ENCODE data around the gene CCL5. TPM values are rescaled to one million over a fixed set of nuclear protein-coding genes. Genes with fewer than 3 reads are reported as not detected.

The CCL5 gene
- total and polyA plus RNA-seq, 10 of the 15 experiments (the other 5 are each of a cell fraction or from before 2014, with no cell fraction given), result 45.7 to 186 (median 90.8) TPM

- TF ChIP-seq IRF4 (IDR thresholded peaks at IDR 0.05; ENCODE audit: low read depth, low read length) (no peak), GATAD2B (conservative IDR thresholded peaks at IDR 0.05; ENCODE audit: low read depth) (no peak), ATF2 (IDR thresholded peaks at IDR 0.05; ENCODE audit: low read length) (no peak), BHLHE40 (IDR thresholded peaks at IDR 0.05; ENCODE audit: borderline replicate concordance in 1 of 2, low read depth in 2 of 2, low read length in 1 of 2) (peak; percentile 93 to 97), RBBP5 (conservative IDR thresholded peaks at IDR 0.05) (no peak), KAT2A (conservative IDR thresholded peaks at IDR 0.05; ENCODE audit: control insufficient read depth, low read depth, low read length) (no peak), NRF1 (conservative IDR thresholded peaks at IDR 0.05; ENCODE audit: low read depth, low read length) (no peak), MEF2A (IDR thresholded peaks at IDR 0.05; ENCODE audit: insufficient read depth, low read depth, low read length) (no peak), CREB1 (IDR thresholded peaks at IDR 0.05; ENCODE audit: low read depth) (no peak), RB1 (IDR thresholded peaks at IDR 0.05; ENCODE audit: borderline replicate concordance) (peak; percentile 49; the same call in 1 of the 2 replicates), ZBTB11 (CRISPR knock-in tag; IDR thresholded peaks at IDR 0.05) (no peak), CEBPB (IDR thresholded peaks at IDR 0.05; ENCODE audit: borderline replicate concordance in 1 of 2, low read depth in 2 of 2, low read length in 2 of 2) (no peak; a peak in 1 of 4 replicates), SP1 (IDR thresholded peaks at IDR 0.05; ENCODE audit: low read depth, low read length) (no peak), SREBF1 (IDR thresholded peaks at IDR 0.05; ENCODE audit: low read length) (no peak), RELA (IDR thresholded peaks at IDR 0.05; ENCODE audit: borderline replicate concordance, partially characterized antibody) (no peak), HDAC2 (IDR thresholded peaks at IDR 0.05) (no peak), SKIL (IDR thresholded peaks at IDR 0.05; ENCODE audit: low read depth, poor library complexity, severe bottlenecking) (no peak), CTCF (IDR thresholded peaks at IDR 0.05 in 2 of 3, conservative IDR thresholded peaks at IDR 0.05 in 1 of 3; ENCODE audit: control insufficient read depth in 2 of 3, extremely low read depth in 1 of 3, insufficient read depth in 1 of 3, low read depth in 3 of 3, low read length in 3 of 3) (no peak), NR2C2 (IDR thresholded peaks at IDR 0.05; ENCODE audit: borderline replicate concordance, control insufficient read depth, insufficient read length, low read depth) (no peak)
These were observed 10.6 kb upstream of the CCL5 start (continued) for GRCh38 chr17:35890774-35891155.

All from GM12878 (cell line).